Fibroblast of lung (primary cell): ENCODE data around the gene SDE2.

Experiments used
- CTCF ChIP-seq, 2 donors: IDR thresholded peaks in 1 of 2; conservative IDR thresholded peaks in 1 of 2; 1 replicate in 1 of 2; 2 replicates in 1 of 2; pipeline ENCODE4 v1.5.1; 2011 to 2012; ENCODE audit warnings: low read length in 2 of 2, control low read depth in 1 of 2, inconsistent platforms in 1 of 2, low read depth in 1 of 2, mild to moderate bottlenecking in 1 of 2
- EZH2 ChIP-seq: IDR thresholded peaks from 2 replicates; pipeline ENCODE4 v1.5.1; 2012; ENCODE audit warnings: low read length, control low read depth, mild to moderate bottlenecking; ENCODE audit errors: missing control alignments

- TF ChIP-seq CTCF (conservative IDR thresholded peaks at IDR 0.05 in 1 of 2, IDR thresholded peaks at IDR 0.05 in 1 of 2; ENCODE audit: low read depth in 1 of 2, low read length in 2 of 2): no peak
- no peak for TF ChIP-seq EZH2
These were observed 64.4 kb downstream of the SDE2 start for GRCh38 chr1:225934711-225935110.
